Measurements from ENCODE around the gene RAB2B. TPM values are rescaled to one million over a fixed set of nuclear protein-coding genes. Genes with fewer than 3 reads are reported as not detected.
A peak's percentile ranks its signal among the peaks of the same experiment; 100 is the strongest.

Gene RAB2B
- polyA plus RNA-seq, 3 donors = 2.1 to 9.9 (median 5.1) TPM

DNA sequence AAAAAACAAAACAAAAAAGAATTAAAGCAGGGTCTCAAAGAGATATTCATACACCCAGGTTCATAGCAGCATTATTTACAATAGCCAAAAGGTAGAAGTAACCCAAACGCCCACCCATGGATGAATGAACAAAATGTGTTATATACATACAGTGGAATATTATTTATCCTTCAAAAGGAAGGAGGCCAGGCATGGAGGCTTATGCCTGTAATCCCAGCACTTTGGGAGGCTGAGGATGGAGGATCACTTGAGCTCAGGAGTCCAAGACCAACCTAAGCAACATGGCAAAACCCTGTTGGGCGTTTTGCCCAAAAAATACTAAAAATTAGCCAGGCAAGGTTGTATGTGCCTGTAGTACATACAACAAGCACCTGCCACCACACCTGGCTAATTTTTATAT, 29.8 kb upstream of the RAB2B start:
- no peak overlapping the region for H3K4me3 Mint-ChIP-seq
- 100% methylated on average over 1 of the region's 2 CpGs for WGBS (ENCODE audit: insufficient coverage)
- H3K36me3 Mint-ChIP-seq = peaks cover 33 to 42% of the 10 kb centered on the region in 2 donors
- H3K27me3 ChIP-seq (ENCODE audit: control insufficient read depth in 2 of 2, insufficient read depth in 2 of 2, low read length in 2 of 2) = no peaks in the 10 kb centered on the region
- H3K4me2 ChIP-seq (replicated peaks; ENCODE audit: extremely low read depth, low read length, poor library complexity, severe bottlenecking) = no peak overlapping the region
- no peak overlapping the region for H2AFZ ChIP-seq (ENCODE audit: insufficient read depth, low read depth, low read length, poor library complexity, severe bottlenecking)
- peaks cover 15 to 22% of the 10 kb centered on the region in 2 donors for H3K4me1 ChIP-seq (ENCODE audit: control insufficient read depth in 1 of 2, insufficient read depth in 2 of 2, low read length in 2 of 2)
- H3K27ac ChIP-seq (ENCODE audit: low read depth in 1 of 2, low read length in 2 of 2) = no peak overlapping the region
- no peak overlapping the region for H3K9ac ChIP-seq (ENCODE audit: insufficient read depth, low read length, poor library complexity, severe bottlenecking)
- no peaks in the 10 kb centered on the region for H3K9me3 ChIP-seq (replicated peaks in 1 of 2; ENCODE audit: control insufficient read depth in 1 of 2, insufficient read depth in 1 of 2, low read length in 2 of 2)
- H3K27ac Mint-ChIP-seq = no peak overlapping the region
- no peak for DNase-seq
- peaks cover 0 to 2% (median 2%) of the 10 kb centered on the region in 3 donors for H3K27me3 Mint-ChIP-seq (ENCODE audit: low read depth in 3 of 3)
- H3K36me3 ChIP-seq (replicated peaks in 1 of 2; ENCODE audit: control insufficient read depth in 1 of 2, insufficient read depth in 2 of 2, low read length in 2 of 2) = peaks cover 22 to 39% of the 10 kb centered on the region in 2 donors
- no peak overlapping the region for H3K4me3 ChIP-seq (replicated peaks in 1 of 3; ENCODE audit: low read depth in 2 of 3, low read length in 3 of 3)
- intact Hi-C loops (cut with micrococcal nuclease) = no loop called here
- TF ChIP-seq, protein P1, sequence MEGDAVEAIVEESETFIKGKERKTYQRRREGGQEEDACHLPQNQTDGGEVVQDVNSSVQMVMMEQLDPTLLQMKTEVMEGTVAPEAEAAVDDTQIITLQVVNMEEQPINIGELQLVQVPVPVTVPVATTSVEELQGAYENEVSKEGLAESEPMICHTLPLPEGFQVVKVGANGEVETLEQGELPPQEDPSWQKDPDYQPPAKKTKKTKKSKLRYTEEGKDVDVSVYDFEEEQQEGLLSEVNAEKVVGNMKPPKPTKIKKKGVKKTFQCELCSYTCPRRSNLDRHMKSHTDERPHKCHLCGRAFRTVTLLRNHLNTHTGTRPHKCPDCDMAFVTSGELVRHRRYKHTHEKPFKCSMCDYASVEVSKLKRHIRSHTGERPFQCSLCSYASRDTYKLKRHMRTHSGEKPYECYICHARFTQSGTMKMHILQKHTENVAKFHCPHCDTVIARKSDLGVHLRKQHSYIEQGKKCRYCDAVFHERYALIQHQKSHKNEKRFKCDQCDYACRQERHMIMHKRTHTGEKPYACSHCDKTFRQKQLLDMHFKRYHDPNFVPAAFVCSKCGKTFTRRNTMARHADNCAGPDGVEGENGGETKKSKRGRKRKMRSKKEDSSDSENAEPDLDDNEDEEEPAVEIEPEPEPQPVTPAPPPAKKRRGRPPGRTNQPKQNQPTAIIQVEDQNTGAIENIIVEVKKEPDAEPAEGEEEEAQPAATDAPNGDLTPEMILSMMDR (IDR thresholded peaks at IDR 0.05) = no peak
- peaks cover 12% of the 10 kb centered on the region for H4K20me1 ChIP-seq (ENCODE audit: insufficient read depth, low read length)
- peaks cover 0 to 2% (median under 1%) of the 10 kb centered on the region in 7 donors for H3K9me3 Mint-ChIP-seq
- peaks cover 22% of the 10 kb centered on the region for H3K4me1 Mint-ChIP-seq
- H3K79me2 ChIP-seq (ENCODE audit: insufficient read depth, low read length) = peaks cover 76% of the 10 kb centered on the region

DNA sequence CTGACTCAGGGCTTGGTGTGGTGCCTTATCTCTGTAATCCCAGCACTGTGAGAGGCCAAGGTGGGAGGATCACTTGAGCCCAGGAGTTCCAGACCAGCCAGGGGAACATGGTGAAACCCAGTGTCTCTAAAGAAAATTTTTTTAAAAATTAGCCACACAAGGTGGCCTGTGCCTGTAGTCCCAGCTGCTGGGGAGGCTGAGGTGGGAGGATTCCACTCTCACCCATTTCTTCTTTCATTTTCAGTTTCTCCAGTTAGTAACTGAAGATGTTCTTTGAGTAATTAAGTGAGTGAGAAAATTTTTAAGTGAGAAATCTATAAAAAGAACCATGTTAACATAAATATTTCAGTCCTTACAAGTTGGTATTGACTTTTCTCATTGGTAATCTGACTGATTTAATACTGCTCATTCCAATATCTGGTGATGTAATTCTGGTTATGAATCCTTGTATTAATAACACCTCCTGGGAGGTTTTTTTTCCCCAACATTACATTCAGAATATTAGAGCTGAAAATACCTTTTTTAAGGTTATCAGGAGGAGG, 28.3 kb upstream of the RAB2B start:
- no peaks in the 10 kb centered on the region for H3K9me3 ChIP-seq (replicated peaks in 1 of 2; ENCODE audit: control insufficient read depth in 1 of 2, insufficient read depth in 1 of 2, low read length in 2 of 2)
- Mint-ChIP-seq H3K27ac (peak overlapping the region in 1 of 7 donors; percentile 7), H3K27me3 (ENCODE audit: low read depth in 3 of 3) (peaks cover 0 to 2% (median 0%) of the 10 kb centered on the region in 3 donors), H3K4me3 (no peak overlapping the region), H3K9me3 (no peaks in the 10 kb centered on the region), H3K4me1 (peaks cover 17% of the 10 kb centered on the region), H3K36me3 (peaks cover 44 to 56% of the 10 kb centered on the region in 2 donors)
- H4K20me1 ChIP-seq (ENCODE audit: insufficient read depth, low read length) = peaks cover 12% of the 10 kb centered on the region
- intact Hi-C loops (cut with micrococcal nuclease) = no loop called here
- no peak overlapping the region for H2AFZ ChIP-seq (ENCODE audit: insufficient read depth, low read depth, low read length, poor library complexity, severe bottlenecking)
- H3K4me3 ChIP-seq (replicated peaks in 1 of 3; ENCODE audit: low read depth in 2 of 3, low read length in 3 of 3) = no peak overlapping the region
- H3K79me2 ChIP-seq (ENCODE audit: insufficient read depth, low read length) = peaks cover 69% of the 10 kb centered on the region
- peaks cover 36 to 53% of the 10 kb centered on the region in 2 donors for H3K36me3 ChIP-seq (replicated peaks in 1 of 2; ENCODE audit: control insufficient read depth in 1 of 2, insufficient read depth in 2 of 2, low read length in 2 of 2)
- peaks cover 9 to 12% of the 10 kb centered on the region in 2 donors for H3K4me1 ChIP-seq (ENCODE audit: control insufficient read depth in 1 of 2, insufficient read depth in 2 of 2, low read length in 2 of 2)
- no peak overlapping the region for H3K9ac ChIP-seq (ENCODE audit: insufficient read depth, low read length, poor library complexity, severe bottlenecking)
- no peak overlapping the region for H3K4me2 ChIP-seq (replicated peaks; ENCODE audit: extremely low read depth, low read length, poor library complexity, severe bottlenecking)
- TF ChIP-seq, protein P1 (IDR thresholded peaks at IDR 0.05) = no peak
- H3K27me3 ChIP-seq (ENCODE audit: control insufficient read depth in 2 of 2, insufficient read depth in 2 of 2, low read length in 2 of 2) = no peaks in the 10 kb centered on the region
- H3K27ac ChIP-seq (ENCODE audit: low read depth in 1 of 2, low read length in 2 of 2) = no peak overlapping the region
- no peak for DNase-seq

Measured in CD14-positive monocyte (primary cell).